Esophagus mucosa (tissue), 1 donor: ENCODE results near the gene GPR65. TPM values are rescaled to one million over a fixed set of nuclear protein-coding genes. Genes with fewer than 3 reads are reported as not detected.

Experiments
- ATAC-seq: fragments of 200-7000 bp; cut with Tn5 transposase; one replicate; pipeline ENCODE4 v1.9.1; 2020
- total RNA-seq: library from RNA; stranded (reverse); gene quantifications from one replicate; pipeline ENCODE4 v1.2.4, GENCODE V29; 2023
- donor health status: DM: yes; HTN: yes; CAD: no.

Gene GPR65
- total RNA-seq, 1 donor from 2014 or later: 0.20 TPM

GRCh38 chr14:88043529-88044443, 38.9 kb downstream of the GPR65 start:
- ATAC-seq: no peak

GRCh38 chr14:88044444-88044758, 39.5 kb downstream of the GPR65 start:
- ATAC-seq: no peak

- ATAC-seq: no peak
Observed at GRCh38 chr14:88044776-88045446, 40.0 kb downstream of the GPR65 start.

- ATAC-seq: no peak
Observed at GRCh38 chr14:88045705-88046104, 40.8 kb downstream of the GPR65 start.

GRCh38 chr14:88048351-88048750, 43.4 kb downstream of the GPR65 start:
- no peak for ATAC-seq

- no peak for ATAC-seq
Observed at GRCh38 chr14:88049266-88049665, 44.3 kb downstream of the GPR65 start.

- ATAC-seq: no peak
Observed at GRCh38 chr14:88049936-88050335, 45.0 kb downstream of the GPR65 start.

- ATAC-seq: no peak
Observed at GRCh38 chr14:88060576-88060975, 55.6 kb downstream of the GPR65 start.

GRCh38 chr14:88063811-88064210, 58.9 kb downstream of the GPR65 start:
- no peak for ATAC-seq

Other genes with a start within 250 kb of the GPR65 start
- 5.3 TPM for gene GALC, start 12.0 kb upstream of the GPR65 start, total RNA-seq